ENCODE results near the gene ZRANB3. TPM values are rescaled to one million over a fixed set of nuclear protein-coding genes. Genes with fewer than 3 reads are reported as not detected.

ZRANB3 gene
- total RNA-seq, 1 experiment from 2014 or later = 15.9 TPM

GRCh38 chr2:135473567-135473966 is 57.5 kb downstream of the ZRANB3 start:
- CTCF ChIA-PET = interaction anchor here (0.6 to 2.6 kb wide), 13 partner anchors 10 to 403 kb away, joined by 3 to 32 read pairs (median 3); partner anchors contain the start of genes MCM6, R3HDM1 and ZRANB3

GRCh38 chr2:135471106-135471505 is 59.9 kb downstream of the ZRANB3 start:
- Mint-ChIP-seq H3K4me1 (no peaks in the 10 kb centered on the region), H3K27ac (no peak overlapping the region), H3K4me3 (no peak overlapping the region), H3K36me3 (no peaks in the 10 kb centered on the region), H3K27me3 (ENCODE audit: low read depth) (no peaks in the 10 kb centered on the region), H3K9me3 (no peaks in the 10 kb centered on the region)
- ChIA-PET POLR2A (no interaction called here), CTCF (no interaction called here)
- no peak for ATAC-seq
- DNase-seq (ENCODE audit: low spot score) = no peak
- TF ChIP-seq ZNF263 (CRISPR knock-in tag; IDR thresholded peaks at IDR 0.05; ENCODE audit: low read depth) (no peak), ZNF138 (CRISPR knock-in tag; conservative IDR thresholded peaks at IDR 0.05) (no peak), ATF1 (CRISPR knock-in tag; IDR thresholded peaks at IDR 0.05) (no peak), ZNF281 (CRISPR knock-in tag; IDR thresholded peaks at IDR 0.05) (no peak), NR3C1 (CRISPR knock-in tag; conservative IDR thresholded peaks at IDR 0.05; ENCODE audit: low read depth) (no peak), ZNF121 (CRISPR knock-in tag; IDR thresholded peaks at IDR 0.05) (no peak), OVOL2 (CRISPR knock-in tag; IDR thresholded peaks at IDR 0.05; ENCODE audit: borderline replicate concordance) (no peak), SP1 (CRISPR knock-in tag; conservative IDR thresholded peaks at IDR 0.05) (no peak), HMGA2 (CRISPR knock-in tag; IDR thresholded peaks at IDR 0.05) (no peak)
- TF ChIP-seq, protein P1, sequence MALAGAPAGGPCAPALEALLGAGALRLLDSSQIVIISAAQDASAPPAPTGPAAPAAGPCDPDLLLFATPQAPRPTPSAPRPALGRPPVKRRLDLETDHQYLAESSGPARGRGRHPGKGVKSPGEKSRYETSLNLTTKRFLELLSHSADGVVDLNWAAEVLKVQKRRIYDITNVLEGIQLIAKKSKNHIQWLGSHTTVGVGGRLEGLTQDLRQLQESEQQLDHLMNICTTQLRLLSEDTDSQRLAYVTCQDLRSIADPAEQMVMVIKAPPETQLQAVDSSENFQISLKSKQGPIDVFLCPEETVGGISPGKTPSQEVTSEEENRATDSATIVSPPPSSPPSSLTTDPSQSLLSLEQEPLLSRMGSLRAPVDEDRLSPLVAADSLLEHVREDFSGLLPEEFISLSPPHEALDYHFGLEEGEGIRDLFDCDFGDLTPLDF (CRISPR knock-in tag; IDR thresholded peaks at IDR 0.05) = no peak

More at GRCh38 chr2:135473567-135473966, 57.5 kb downstream of the ZRANB3 start:
- Mint-ChIP-seq H3K9me3 (no peaks in the 10 kb centered on the region), H3K4me1 (no peaks in the 10 kb centered on the region), H3K36me3 (no peaks in the 10 kb centered on the region), H3K27ac (no peak overlapping the region), H3K27me3 (ENCODE audit: low read depth) (no peaks in the 10 kb centered on the region), H3K4me3 (no peak overlapping the region)
- peak; percentile 43; the same call in 1 of the 2 replicates for ATAC-seq
- peak; percentile 21 for DNase-seq (ENCODE audit: low spot score)
- no peak for TF ChIP-seq TCF7 (CRISPR knock-in tag; IDR thresholded peaks at IDR 0.05; ENCODE audit: low read depth)
- POLR2A ChIA-PET = no interaction called here

GRCh38 chr2:135457279-135457678 is 73.7 kb downstream of the ZRANB3 start:
- Mint-ChIP-seq H3K9me3 (peaks cover 53% of the 10 kb centered on the region), H3K4me3 (no peak overlapping the region), H3K4me1 (peaks cover 14% of the 10 kb centered on the region), H3K27ac (no peak overlapping the region), H3K27me3 (ENCODE audit: low read depth) (no peaks in the 10 kb centered on the region), H3K36me3 (peaks cover 51% of the 10 kb centered on the region)
- DNase-seq (ENCODE audit: low spot score) (no peak), ATAC-seq (no peak)
- POLR2A ChIA-PET = no interaction called here
- CTCF ChIA-PET = no interaction called here
- no peak for TF ChIP-seq ERG (CRISPR knock-in tag; IDR thresholded peaks at IDR 0.05)
- no peak for TF ChIP-seq ARID4B (CRISPR knock-in tag; IDR thresholded peaks at IDR 0.05; ENCODE audit: borderline replicate concordance)
- no peak for TF ChIP-seq ATF3 (CRISPR knock-in tag; conservative IDR thresholded peaks at IDR 0.05)
- TF ChIP-seq SMAD3 (CRISPR knock-in tag; IDR thresholded peaks at IDR 0.05; ENCODE audit: borderline replicate concordance) = no peak
